GM19452 (cell line): ENCODE measurements around the gene CTAGE1.
"Not testable (repeated sequence)": the region's sequence is repeated elsewhere in the genome, so short reads cannot be mapped to it uniquely, and the experiment has no call there.

Experiments used
- ATAC-seq: cut with Tn5 transposase; IDR thresholded peaks from one replicate; pipeline ENCODE4 v1.9.1; 2021; ENCODE audit not compliant: unreplicated experiment

Gene CTAGE1

GRCh38 chr18:22417496-22418188 lies at the start of gene CTAGE1:
CTAGE1 (minus strand) TSS chr18:22417915; CDS start chr18:22417811, 104 bp downstream.
- ATAC-seq: no peak

- ATAC-seq: no peak
These were observed 49.1 kb upstream of the CTAGE1 start for GRCh38 chr18:22466608-22467395.

- ATAC-seq: no peak
These were observed 48.2 kb upstream of the CTAGE1 start for GRCh38 chr18:22465859-22466457.

GRCh38 chr18:22463076-22463475 lies 45.4 kb upstream of the CTAGE1 start:
- ATAC-seq: no peak

- no peak for ATAC-seq
These were observed 41.8 kb upstream of the CTAGE1 start for GRCh38 chr18:22459491-22459890.

GRCh38 chr18:22457524-22457923 lies 39.8 kb upstream of the CTAGE1 start:
- ATAC-seq: no peak

- ATAC-seq: no peak
These were observed 38.8 kb upstream of the CTAGE1 start for GRCh38 chr18:22456547-22456946.

GRCh38 chr18:22456116-22456480 lies 38.4 kb upstream of the CTAGE1 start:
- no peak for ATAC-seq

GRCh38 chr18:22455425-22456115 lies 37.9 kb upstream of the CTAGE1 start:
- no peak for ATAC-seq

GRCh38 chr18:22453315-22453714 lies 35.6 kb upstream of the CTAGE1 start:
- no peak for ATAC-seq

GRCh38 chr18:22452226-22452668 lies 34.5 kb upstream of the CTAGE1 start:
- ATAC-seq: no peak

- no peak for ATAC-seq
These were observed 34.1 kb upstream of the CTAGE1 start for GRCh38 chr18:22451796-22452195.

GRCh38 chr18:22450766-22451165 lies 33.1 kb upstream of the CTAGE1 start:
- ATAC-seq: not testable (repeated sequence)

- not testable (repeated sequence) for ATAC-seq
These were observed 32.6 kb upstream of the CTAGE1 start for GRCh38 chr18:22450318-22450717.

GRCh38 chr18:22449753-22450152 lies 32.0 kb upstream of the CTAGE1 start:
- not testable (repeated sequence) for ATAC-seq

GRCh38 chr18:22448238-22448637 lies 30.5 kb upstream of the CTAGE1 start:
- no peak for ATAC-seq

GRCh38 chr18:22447792-22448191 lies 30.1 kb upstream of the CTAGE1 start:
- ATAC-seq: no peak

GRCh38 chr18:22446911-22447310 lies 29.2 kb upstream of the CTAGE1 start:
- no peak for ATAC-seq

- no peak for ATAC-seq
These were observed 28.6 kb upstream of the CTAGE1 start for GRCh38 chr18:22446325-22446724.

GRCh38 chr18:22441638-22442037 lies 23.9 kb upstream of the CTAGE1 start:
- ATAC-seq: no peak

- ATAC-seq: no peak
These were observed 21.7 kb upstream of the CTAGE1 start for GRCh38 chr18:22439447-22439846.
